SK-N-SH treated with all-trans-retinoic acid at 6 μM for 48 hours (cell line): ENCODE measurements around the gene RBMS1.

ENCODE experiments used
- ARNTL ChIP-seq: fragments of 450-650 bp; formaldehyde crosslinking; IDR thresholded peaks from 2 replicates; pipeline ENCODE4 v1.5.0; 2020; ENCODE audit warnings: low read depth, mild to moderate bottlenecking, moderate library complexity, borderline replicate concordance
- CSDC2 ChIP-seq: fragments of 250-450 bp; sonication (Bioruptor Pico); IDR thresholded peaks from 2 replicates; pipeline ENCODE4 v1.5.0; 2020; ENCODE audit warnings: mild to moderate bottlenecking, moderate library complexity
- GLIS3 ChIP-seq: fragments of 250-450 bp; sonication (Bioruptor Pico); IDR thresholded peaks from 2 replicates; pipeline ENCODE4 v1.5.0; 2020; ENCODE audit warnings: mild to moderate bottlenecking, moderate library complexity
- SNAI2 ChIP-seq: fragments of 250-450 bp; sonication (Bioruptor Pico); IDR thresholded peaks from 2 replicates; pipeline ENCODE4 v1.5.0; 2020; ENCODE audit warnings: mild to moderate bottlenecking, moderate library complexity
- TCF4 ChIP-seq: fragments of 250-450 bp; sonication (Bioruptor Pico); IDR thresholded peaks from 2 replicates; pipeline ENCODE4 v1.8.0; 2021; ENCODE audit warnings: mild to moderate bottlenecking, moderate library complexity, borderline replicate concordance
- ZC3H10 ChIP-seq: fragments of 250-450 bp; sonication (Bioruptor Pico); IDR thresholded peaks from 2 replicates; pipeline ENCODE4 v1.5.1; 2021; ENCODE audit warnings: mild to moderate bottlenecking, moderate library complexity
- TF ChIP-seq, protein P1 (sequence below): fragments of 250-450 bp; sonication (Bioruptor Pico); IDR thresholded peaks from 2 replicates; pipeline ENCODE4 v1.5.1; 2020; ENCODE audit warnings: low read depth, mild to moderate bottlenecking, moderate library complexity
- TF ChIP-seq, protein P2 (sequence below): fragments of 250-450 bp; sonication (Bioruptor Pico); IDR thresholded peaks from 2 replicates; pipeline ENCODE4 v1.8.0; 2020; ENCODE audit warnings: mild to moderate bottlenecking, moderate library complexity, borderline replicate concordance

DNA sequence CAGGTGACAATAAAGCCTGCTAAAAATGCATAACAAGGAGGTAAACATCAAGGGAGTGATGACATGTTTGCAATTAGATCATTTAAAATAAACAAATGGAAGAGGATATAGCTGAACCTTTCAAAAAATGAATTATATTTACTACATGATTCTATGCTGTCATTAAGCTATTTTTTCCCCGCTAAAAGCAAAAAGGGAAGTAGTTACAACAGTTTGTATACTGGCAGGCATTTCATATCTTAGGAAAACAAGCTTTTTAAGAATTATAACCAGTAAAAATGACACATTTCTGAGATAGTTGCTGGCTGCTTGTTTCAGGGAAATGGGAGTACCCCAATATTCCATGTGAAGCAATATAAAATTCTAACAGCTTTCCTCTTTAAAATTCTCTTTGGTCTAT lies 204.5 kb downstream of the RBMS1 start:
- TF ChIP-seq CSDC2 (CRISPR knock-in tag): no peak
- TF ChIP-seq, protein P1, sequence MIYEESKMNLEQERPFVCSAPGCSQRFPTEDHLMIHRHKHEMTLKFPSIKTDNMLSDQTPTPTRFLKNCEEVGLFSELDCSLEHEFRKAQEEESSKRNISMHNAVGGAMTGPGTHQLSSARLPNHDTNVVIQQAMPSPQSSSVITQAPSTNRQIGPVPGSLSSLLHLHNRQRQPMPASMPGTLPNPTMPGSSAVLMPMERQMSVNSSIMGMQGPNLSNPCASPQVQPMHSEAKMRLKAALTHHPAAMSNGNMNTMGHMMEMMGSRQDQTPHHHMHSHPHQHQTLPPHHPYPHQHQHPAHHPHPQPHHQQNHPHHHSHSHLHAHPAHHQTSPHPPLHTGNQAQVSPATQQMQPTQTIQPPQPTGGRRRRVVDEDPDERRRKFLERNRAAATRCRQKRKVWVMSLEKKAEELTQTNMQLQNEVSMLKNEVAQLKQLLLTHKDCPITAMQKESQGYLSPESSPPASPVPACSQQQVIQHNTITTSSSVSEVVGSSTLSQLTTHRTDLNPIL (CRISPR knock-in tag): no peak
- TF ChIP-seq ZC3H10 (CRISPR knock-in tag): no peak
- TF ChIP-seq GLIS3 (CRISPR knock-in tag): no peak
- TF ChIP-seq, protein P2, sequence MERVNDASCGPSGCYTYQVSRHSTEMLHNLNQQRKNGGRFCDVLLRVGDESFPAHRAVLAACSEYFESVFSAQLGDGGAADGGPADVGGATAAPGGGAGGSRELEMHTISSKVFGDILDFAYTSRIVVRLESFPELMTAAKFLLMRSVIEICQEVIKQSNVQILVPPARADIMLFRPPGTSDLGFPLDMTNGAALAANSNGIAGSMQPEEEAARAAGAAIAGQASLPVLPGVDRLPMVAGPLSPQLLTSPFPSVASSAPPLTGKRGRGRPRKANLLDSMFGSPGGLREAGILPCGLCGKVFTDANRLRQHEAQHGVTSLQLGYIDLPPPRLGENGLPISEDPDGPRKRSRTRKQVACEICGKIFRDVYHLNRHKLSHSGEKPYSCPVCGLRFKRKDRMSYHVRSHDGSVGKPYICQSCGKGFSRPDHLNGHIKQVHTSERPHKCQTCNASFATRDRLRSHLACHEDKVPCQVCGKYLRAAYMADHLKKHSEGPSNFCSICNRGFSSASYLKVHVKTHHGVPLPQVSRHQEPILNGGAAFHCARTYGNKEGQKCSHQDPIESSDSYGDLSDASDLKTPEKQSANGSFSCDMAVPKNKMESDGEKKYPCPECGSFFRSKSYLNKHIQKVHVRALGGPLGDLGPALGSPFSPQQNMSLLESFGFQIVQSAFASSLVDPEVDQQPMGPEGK (CRISPR knock-in tag): no peak
- TF ChIP-seq TCF4: no peak
- no peak for TF ChIP-seq ARNTL (CRISPR knock-in tag)
- no peak for TF ChIP-seq SNAI2 (CRISPR knock-in tag)
